Esophagus muscularis mucosa (tissue), 4 donors: ENCODE results near the gene CCDC3. TPM values are rescaled to one million over a fixed set of nuclear protein-coding genes. Genes with fewer than 3 reads are reported as not detected.

Experiments
- DNase-seq: peaks from one replicate; pipeline ENCODE4 v3.0.0-alpha.2; 2017; ENCODE audit errors: extremely low spot score
- H3K27ac ChIP-seq, 4 donors: fragments of 200-600 bp; sonication (generic); replicated peaks in 1 of 4; 1 replicate in 3 of 4; 2 replicates in 1 of 4; pipeline ENCODE4 v1.5.1; 2016 to 2019; ENCODE audit warnings: mild to moderate bottlenecking in 1 of 4
- H3K27me3 ChIP-seq, 4 donors: fragments of 200-600 bp; sonication (generic); one replicate each; pipeline versions ENCODE4 v1.5.1 to v1.6.0; 2016 to 2019
- H3K36me3 ChIP-seq, 4 donors: fragments of 200-600 bp; sonication (generic); one replicate each; pipeline ENCODE4 v1.5.1; 2016 to 2019
- H3K4me1 ChIP-seq, 4 donors: fragments of 200-600 bp; sonication (generic); one replicate each; pipeline ENCODE4 v1.5.1; 2016 to 2019
- H3K4me3 ChIP-seq, 4 donors: fragments of 200-600 bp; sonication (generic); 1 replicate in 2 of 4; 2 replicates in 2 of 4; pipeline ENCODE4 v1.5.1; 2016 to 2019; ENCODE audit warnings: mild to moderate bottlenecking in 4 of 4, moderate library complexity in 1 of 4
- H3K9me3 ChIP-seq, 4 donors: fragments of 200-600 bp; sonication (generic); 1 replicate in 3 of 4; 2 replicates in 1 of 4; pipeline ENCODE4 v1.5.1; 2016 to 2019
- CTCF ChIP-seq, 3 experiments: fragments of 200-600 bp in 2 of 3; fragments of 450-650 bp in 1 of 3; sonication (generic) in 2 of 3; IDR thresholded peaks; one replicate each; pipeline ENCODE4 v1.5.1; 2017 to 2019; ENCODE audit warnings: antibody characterized with exemption in 3 of 3, mild to moderate bottlenecking in 2 of 3, moderate library complexity in 1 of 3
- EP300 ChIP-seq: sonication (generic); formaldehyde crosslinking; IDR thresholded peaks from one replicate; pipeline ENCODE4 v1.6.1; 2017; ENCODE audit warnings: antibody characterized with exemption
- POLR2A ChIP-seq: fragments of 450-650 bp; IDR thresholded peaks from one replicate; pipeline ENCODE4 v1.6.1; 2017; ENCODE audit warnings: antibody characterized with exemption, moderate library complexity, mild to moderate bottlenecking, low read depth
- POLR2AphosphoS5 ChIP-seq, 2 donors: sonication (generic); formaldehyde crosslinking; IDR thresholded peaks; one replicate each; pipeline ENCODE4 v1.6.1; 2017; ENCODE audit warnings: antibody characterized with exemption in 2 of 2
- WGBS: methylation state at CpG from one replicate; pipeline ENCODE4 v1.1.5; 2018; 5-methylcytosine and 5-hydroxymethylcytosine counted together
- intact Hi-C: fragments of 100-400 bp; cut with DNase I; formaldehyde crosslinking; loops from one replicate; pipeline ENCODE4 v1.15.1; 2023
- total RNA-seq, 4 donors: library from RNA; depleted of rRNA; stranded (reverse); fragments of >200 nt; gene quantifications; one replicate each; pipeline versions ENCODE4 v1.1.0 to v1.2.1, GENCODE V29; 2016

Gene CCDC3
- total RNA-seq, 4 donors from 2014 or later = 23.7 to 79.1 (median 44.3) TPM

GRCh38 chr10:12966067-12966466 lies 35.4 kb downstream of the CCDC3 start:
- intact Hi-C loops = no loop called here
- Histone ChIP-seq H3K9me3 (peaks cover 0 to 18% (median 6%) of the 10 kb centered on the region in 4 donors), H3K4me3 (no peak overlapping the region), H3K27ac (no peak overlapping the region), H3K27me3 (no peaks in the 10 kb centered on the region), H3K4me1 (peaks cover 0 to 20% (median 16%) of the 10 kb centered on the region in 4 donors), H3K36me3 (no peaks in the 10 kb centered on the region)
- no peak for TF ChIP-seq EP300
- no peak for DNase-seq
- WGBS = 90% methylated on average over 5 of the region's 5 CpGs

GRCh38 chr10:12965571-12965970 lies 35.9 kb downstream of the CCDC3 start:
- DNase-seq = no peak
- peaks cover 0 to 25% (median 21%) of the 10 kb centered on the region in 4 donors for H3K4me1 ChIP-seq
- no peak overlapping the region for H3K27ac ChIP-seq
- TF ChIP-seq EP300 (no peak), CTCF (IDR thresholded peaks at IDR 0.05) (no peak)
- no peaks in the 10 kb centered on the region for H3K27me3 ChIP-seq
- WGBS = 23% methylated on average over 4 of the region's 4 CpGs
- no peaks in the 10 kb centered on the region for H3K36me3 ChIP-seq
- H3K9me3 ChIP-seq = peaks cover 0 to 18% (median 6%) of the 10 kb centered on the region in 4 donors
- no peak overlapping the region for H3K4me3 ChIP-seq
- intact Hi-C loops = no loop called here

GRCh38 chr10:12962556-12962955 lies 39.0 kb downstream of the CCDC3 start:
- no peaks in the 10 kb centered on the region for H3K27me3 ChIP-seq
- no peak for DNase-seq
- no peak overlapping the region for H3K4me3 ChIP-seq
- H3K27ac ChIP-seq = peak overlapping the region in 2 of 4 donors; percentile 20 to 28
- H3K9me3 ChIP-seq = peaks cover 0 to 7% (median under 1%) of the 10 kb centered on the region in 4 donors
- peaks cover 0 to 44% (median 33%) of the 10 kb centered on the region in 4 donors for H3K4me1 ChIP-seq
- TF ChIP-seq CTCF (IDR thresholded peaks at IDR 0.05) (no peak), POLR2A (no peak), EP300 (no peak), POLR2AphosphoS5 (IDR thresholded peaks at IDR 0.05) (no peak)
- H3K36me3 ChIP-seq = no peaks in the 10 kb centered on the region
- WGBS = 77% methylated on average over 3 of the region's 3 CpGs
- intact Hi-C loops = no loop called here

- 62% methylated on average over 7 of the region's 7 CpGs for WGBS
- TF ChIP-seq POLR2AphosphoS5 (IDR thresholded peaks at IDR 0.05) (no peak), POLR2A (no peak), EP300 (no peak), CTCF (IDR thresholded peaks at IDR 0.05) (no peak)
- intact Hi-C loops = no loop called here
- Histone ChIP-seq H3K4me3 (no peak overlapping the region), H3K4me1 (peaks cover 0 to 44% (median 33%) of the 10 kb centered on the region in 4 donors), H3K27ac (peak overlapping the region in 3 of 4 donors; percentile 62 to 72 (median 65)), H3K9me3 (peaks cover 0 to 8% (median 0%) of the 10 kb centered on the region in 4 donors), H3K36me3 (no peaks in the 10 kb centered on the region), H3K27me3 (no peaks in the 10 kb centered on the region)
- DNase-seq = no peak
Measured at GRCh38 chr10:12961416-12962205, 39.9 kb downstream of the CCDC3 start.

- Histone ChIP-seq H3K36me3 (no peaks in the 10 kb centered on the region), H3K27ac (peak overlapping the region; percentile 57 to 72 (median 64)), H3K27me3 (no peaks in the 10 kb centered on the region), H3K9me3 (peaks cover 0 to 8% (median 0%) of the 10 kb centered on the region in 4 donors), H3K4me1 (peaks cover 0 to 44% (median 33%) of the 10 kb centered on the region in 4 donors), H3K4me3 (peak overlapping the region in 3 of 4 donors; percentile 25 to 26 (median 25))
- no peak for DNase-seq
- intact Hi-C loops = no loop called here
- WGBS = 85% methylated on average over 8 of the region's 8 CpGs
- no peak for TF ChIP-seq EP300
- TF ChIP-seq POLR2A = no peak
- TF ChIP-seq CTCF (IDR thresholded peaks at IDR 0.05) = no peak
- peak in 1 of 2 donors; percentile 35 for TF ChIP-seq POLR2AphosphoS5 (IDR thresholded peaks at IDR 0.05)
Measured at GRCh38 chr10:12960941-12961340, 40.6 kb downstream of the CCDC3 start.
